Body of pancreas (tissue), 4 donors: ENCODE results near the gene CLASP1.

Source experiments
- POLR2A ChIP-seq, 3 donors: fragments of 450-650 bp; IDR thresholded peaks; one replicate each; pipeline ENCODE4 v1.6.1; 2016; ENCODE audit warnings: antibody characterized with exemption in 3 of 3, mild to moderate bottlenecking in 2 of 3
- TF ChIP-seq, protein P1 (sequence below), 7 experiments: fragments of 450-650 bp in 4 of 7; fragments of 200-600 bp in 3 of 7; sonication (generic) in 3 of 7; IDR thresholded peaks; one replicate each; pipeline ENCODE4 v1.5.1; 2016 to 2019; ENCODE audit warnings: antibody characterized with exemption in 7 of 7

DNA sequence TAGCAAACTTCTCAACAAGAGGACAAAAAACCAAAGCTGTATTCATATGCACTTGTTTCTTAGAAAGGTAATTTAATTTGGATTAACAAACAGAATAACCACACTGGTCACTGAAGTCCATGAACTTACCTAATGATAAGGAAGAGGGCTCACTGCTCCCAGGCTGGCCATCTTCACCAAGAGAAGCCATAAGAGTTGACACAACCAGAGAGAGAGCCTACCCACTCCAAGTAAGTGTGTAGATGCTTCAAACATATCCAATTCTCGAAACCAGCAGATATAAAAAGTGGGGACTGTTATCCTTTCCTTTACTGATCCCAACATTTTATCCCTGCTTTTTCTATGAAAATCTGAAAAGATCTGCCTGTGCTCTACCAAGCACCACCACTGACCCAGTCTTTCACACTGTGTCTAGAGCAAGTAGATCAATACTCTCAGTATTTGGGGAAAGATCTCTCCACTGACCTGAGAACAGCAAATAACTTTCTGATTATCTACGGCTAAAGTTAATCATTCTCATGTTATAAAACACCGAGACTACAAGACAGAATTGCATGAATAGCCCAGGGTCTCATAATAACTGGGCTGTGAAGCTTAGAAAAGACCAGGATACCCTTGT, 230.1 kb downstream of the CLASP1 start:
- TF ChIP-seq POLR2A (IDR thresholded peaks at IDR 0.05), result no peak
- TF ChIP-seq, protein P1, sequence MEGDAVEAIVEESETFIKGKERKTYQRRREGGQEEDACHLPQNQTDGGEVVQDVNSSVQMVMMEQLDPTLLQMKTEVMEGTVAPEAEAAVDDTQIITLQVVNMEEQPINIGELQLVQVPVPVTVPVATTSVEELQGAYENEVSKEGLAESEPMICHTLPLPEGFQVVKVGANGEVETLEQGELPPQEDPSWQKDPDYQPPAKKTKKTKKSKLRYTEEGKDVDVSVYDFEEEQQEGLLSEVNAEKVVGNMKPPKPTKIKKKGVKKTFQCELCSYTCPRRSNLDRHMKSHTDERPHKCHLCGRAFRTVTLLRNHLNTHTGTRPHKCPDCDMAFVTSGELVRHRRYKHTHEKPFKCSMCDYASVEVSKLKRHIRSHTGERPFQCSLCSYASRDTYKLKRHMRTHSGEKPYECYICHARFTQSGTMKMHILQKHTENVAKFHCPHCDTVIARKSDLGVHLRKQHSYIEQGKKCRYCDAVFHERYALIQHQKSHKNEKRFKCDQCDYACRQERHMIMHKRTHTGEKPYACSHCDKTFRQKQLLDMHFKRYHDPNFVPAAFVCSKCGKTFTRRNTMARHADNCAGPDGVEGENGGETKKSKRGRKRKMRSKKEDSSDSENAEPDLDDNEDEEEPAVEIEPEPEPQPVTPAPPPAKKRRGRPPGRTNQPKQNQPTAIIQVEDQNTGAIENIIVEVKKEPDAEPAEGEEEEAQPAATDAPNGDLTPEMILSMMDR (IDR thresholded peaks at IDR 0.05), result no peak
